Measurements from ENCODE around the gene EDDM3A.
"Not testable (repeated sequence)": the region's sequence is repeated elsewhere in the genome, so short reads cannot be mapped to it uniquely, and the experiment has no call there.

Gene EDDM3A, protein sequence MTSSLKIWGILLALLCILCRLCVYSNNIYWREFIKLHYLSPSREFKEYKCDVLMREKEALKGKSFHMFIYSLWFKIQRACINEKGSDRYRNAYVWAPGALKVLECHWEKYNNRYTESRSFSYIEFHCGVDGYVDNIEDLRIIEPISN

DNA sequence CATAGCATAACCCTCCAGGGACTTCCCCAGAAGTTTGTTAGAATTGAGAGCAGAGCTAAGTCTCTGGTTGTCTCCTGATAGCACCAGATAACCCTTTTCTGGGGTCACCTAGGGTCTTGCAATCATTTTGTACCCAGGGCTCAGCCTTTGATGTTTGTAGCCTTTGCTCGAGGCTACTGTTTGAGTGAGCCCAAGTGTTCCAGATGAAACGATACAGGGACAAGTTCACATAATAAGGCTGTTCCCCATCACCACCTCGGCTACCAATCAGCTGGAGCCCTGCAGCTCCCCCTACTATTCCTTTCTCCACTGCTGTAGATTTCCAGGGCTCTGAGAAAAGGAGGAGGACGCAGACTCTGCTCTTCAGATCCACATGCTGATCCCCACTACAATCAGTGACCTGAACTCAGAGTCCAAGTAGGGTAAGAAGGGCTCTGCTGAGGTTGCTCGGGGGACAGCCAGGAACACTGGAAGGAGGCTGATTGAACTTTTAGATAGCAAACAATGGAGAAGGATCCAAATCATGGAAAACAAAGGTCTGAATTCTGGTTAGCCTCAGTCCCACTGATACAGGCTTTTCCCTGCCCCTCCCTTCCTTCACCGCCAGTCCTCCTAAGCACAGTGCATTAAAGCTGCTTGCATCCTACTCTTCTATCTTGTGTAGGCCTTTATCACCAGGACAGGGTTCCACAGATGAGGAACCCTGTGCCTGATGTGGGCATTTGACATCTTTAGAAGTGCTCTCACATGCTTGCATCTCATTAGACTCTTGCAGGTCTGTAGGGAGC is at the start of gene EDDM3A:
Gene EDDM3A, plus strand, starts transcription at position 317 of the 788 bp plus-strand sequence. CDS start 1,694 bp downstream, outside the sequence.
- Mint-ChIP-seq H3K27ac (no peak within 1 kb of the TSS), H3K4me1 (no peaks in the 10 kb centered on the region), H3K4me3 (no peak within 1 kb of the TSS), H3K27me3 (peaks cover 6% of the 10 kb centered on the region), H3K36me3 (ENCODE audit: low read depth) (no peaks in the 10 kb centered on the region), H3K9me3 (no peaks in the 10 kb centered on the region)
- DNase-seq (no peak), ATAC-seq (no peak)

DNA sequence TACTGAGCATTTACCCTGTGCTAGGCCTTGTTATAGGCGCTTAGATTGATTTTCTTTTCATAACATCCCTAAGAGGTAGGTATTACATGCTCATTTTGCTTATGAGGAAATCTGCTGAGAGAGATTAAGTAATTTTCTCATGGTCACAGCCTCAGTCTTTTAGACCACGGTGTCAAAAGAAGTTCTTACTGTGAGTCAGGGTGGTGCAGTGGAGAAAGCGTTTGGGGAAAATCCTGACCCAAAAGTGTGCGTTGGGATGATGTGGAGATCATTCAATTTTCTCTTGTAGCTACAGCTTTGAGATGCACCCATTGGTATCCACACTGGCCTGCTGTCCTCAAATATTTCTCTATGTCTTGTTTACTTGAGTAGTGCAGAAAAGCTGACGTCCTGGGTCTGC is 48.9 kb upstream of the EDDM3A start:
- no peaks in the 10 kb centered on the region for H3K9me3 Mint-ChIP-seq
- no peak overlapping the region for H3K27ac Mint-ChIP-seq
- H3K4me3 Mint-ChIP-seq, result no peak overlapping the region
- peaks cover 5% of the 10 kb centered on the region for H3K27me3 Mint-ChIP-seq
- ATAC-seq, result no peak
- no peak for DNase-seq
- no peaks in the 10 kb centered on the region for H3K36me3 Mint-ChIP-seq (ENCODE audit: low read depth)
- no peaks in the 10 kb centered on the region for H3K4me1 Mint-ChIP-seq

DNA sequence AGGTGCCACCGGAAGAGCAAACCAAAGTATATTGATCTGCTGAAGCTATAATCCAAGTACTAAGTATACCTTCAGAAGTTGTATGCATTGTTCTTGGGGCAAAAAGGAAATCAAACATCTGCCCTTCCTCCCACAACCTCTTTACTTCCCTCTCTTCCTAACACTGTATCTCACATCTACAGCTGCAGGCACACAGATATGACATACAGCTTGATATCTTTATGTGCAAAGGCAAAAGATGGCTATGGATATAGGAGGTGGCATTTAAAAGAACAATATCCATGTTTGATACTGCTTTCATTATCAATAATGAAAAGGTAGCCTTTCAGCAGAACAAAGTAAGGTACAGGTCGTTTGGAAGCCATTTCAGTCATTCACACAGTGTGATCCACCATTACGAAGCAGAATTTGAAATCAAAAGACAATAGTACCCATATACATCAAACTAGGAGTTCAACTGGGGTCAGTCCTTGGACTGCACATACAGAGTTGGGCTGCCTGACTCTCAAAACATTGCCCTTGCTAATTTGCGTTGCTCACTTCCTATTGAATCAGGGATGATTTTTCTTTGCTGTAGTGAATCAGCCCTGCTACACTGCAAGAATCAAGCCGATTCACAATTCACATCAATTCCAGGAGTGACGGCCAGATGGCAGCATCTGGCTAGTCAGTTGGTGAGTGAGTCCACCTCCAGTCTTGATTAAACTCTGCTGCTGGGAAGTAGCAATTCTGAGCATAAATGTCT is 48.2 kb upstream of the EDDM3A start:
- no peak overlapping the region for H3K27ac Mint-ChIP-seq
- H3K36me3 Mint-ChIP-seq (ENCODE audit: low read depth), result no peaks in the 10 kb centered on the region
- ATAC-seq (peak; percentile 79), DNase-seq (peak; percentile 53)
- no peaks in the 10 kb centered on the region for H3K9me3 Mint-ChIP-seq
- H3K4me1 Mint-ChIP-seq, result no peaks in the 10 kb centered on the region
- H3K27me3 Mint-ChIP-seq, result peaks cover 5% of the 10 kb centered on the region
- H3K4me3 Mint-ChIP-seq, result no peak overlapping the region

DNA sequence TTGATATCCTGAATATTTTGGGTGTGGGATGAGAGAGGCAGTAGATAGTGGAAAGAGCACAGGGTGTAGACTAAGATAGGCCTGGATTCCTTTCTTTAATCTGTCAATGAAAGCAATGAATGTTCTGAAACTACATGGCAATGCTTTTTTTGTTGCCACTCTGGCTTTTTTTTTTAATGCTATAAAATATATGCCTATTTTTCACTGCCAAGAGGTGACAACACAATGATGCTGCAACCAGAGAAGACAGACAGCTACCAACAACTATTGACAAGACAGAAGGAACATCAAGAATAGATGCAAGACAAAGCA is 47.7 kb upstream of the EDDM3A start:
- ATAC-seq (no peak), DNase-seq (no peak)
- Mint-ChIP-seq H3K36me3 (ENCODE audit: low read depth) (no peaks in the 10 kb centered on the region), H3K4me3 (no peak overlapping the region), H3K27me3 (peaks cover 5% of the 10 kb centered on the region), H3K4me1 (no peaks in the 10 kb centered on the region), H3K9me3 (no peaks in the 10 kb centered on the region), H3K27ac (no peak overlapping the region)

DNA sequence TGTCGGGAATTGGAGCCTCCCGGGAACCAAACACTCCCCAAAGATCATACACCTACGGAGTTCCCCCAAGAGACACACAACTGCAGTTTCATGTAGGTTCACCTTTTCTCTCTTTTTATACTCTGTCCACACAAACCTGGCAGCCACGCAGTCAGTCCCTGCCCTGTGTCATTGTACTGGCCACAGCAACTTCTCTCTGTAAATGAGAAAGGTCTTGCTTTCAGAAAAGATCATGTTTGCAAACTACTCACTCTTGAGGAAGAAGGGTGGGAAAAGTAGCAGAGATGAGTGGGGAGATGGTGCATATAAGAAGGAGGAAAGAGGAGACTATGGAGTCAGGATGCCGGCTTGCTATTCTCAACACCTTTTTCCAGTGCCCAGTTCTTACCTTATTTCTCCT is 46.8 kb upstream of the EDDM3A start:
- ATAC-seq (no peak), DNase-seq (no peak)
- no peaks in the 10 kb centered on the region for H3K9me3 Mint-ChIP-seq
- no peak overlapping the region for H3K27ac Mint-ChIP-seq
- no peaks in the 10 kb centered on the region for H3K36me3 Mint-ChIP-seq (ENCODE audit: low read depth)
- H3K4me1 Mint-ChIP-seq, result no peaks in the 10 kb centered on the region
- H3K4me3 Mint-ChIP-seq, result no peak overlapping the region
- H3K27me3 Mint-ChIP-seq, result no peaks in the 10 kb centered on the region

DNA sequence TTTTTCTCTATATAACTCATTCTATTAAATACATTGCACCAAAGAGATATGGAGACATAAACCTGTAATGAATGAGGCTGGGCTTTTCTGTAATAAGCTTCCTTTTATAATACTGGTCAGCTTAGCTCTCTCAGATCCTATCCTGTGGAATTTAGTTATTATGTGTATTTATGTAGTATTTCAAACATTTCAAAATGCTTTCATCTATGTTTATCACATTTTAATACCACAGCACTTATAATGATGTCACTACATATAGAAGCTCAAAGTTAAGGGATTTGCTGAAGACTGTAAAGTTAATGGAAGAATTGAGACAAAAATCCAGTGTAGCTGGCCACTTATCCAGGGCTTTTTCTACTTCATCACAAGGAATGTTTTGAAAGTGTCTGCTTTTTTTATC is 45.8 kb upstream of the EDDM3A start:
- no peak for ATAC-seq
- no peak overlapping the region for H3K4me3 Mint-ChIP-seq
- H3K27ac Mint-ChIP-seq, result no peak overlapping the region
- no peaks in the 10 kb centered on the region for H3K36me3 Mint-ChIP-seq (ENCODE audit: low read depth)
- H3K27me3 Mint-ChIP-seq, result no peaks in the 10 kb centered on the region
- H3K4me1 Mint-ChIP-seq, result no peaks in the 10 kb centered on the region
- no peak for DNase-seq
- no peaks in the 10 kb centered on the region for H3K9me3 Mint-ChIP-seq

DNA sequence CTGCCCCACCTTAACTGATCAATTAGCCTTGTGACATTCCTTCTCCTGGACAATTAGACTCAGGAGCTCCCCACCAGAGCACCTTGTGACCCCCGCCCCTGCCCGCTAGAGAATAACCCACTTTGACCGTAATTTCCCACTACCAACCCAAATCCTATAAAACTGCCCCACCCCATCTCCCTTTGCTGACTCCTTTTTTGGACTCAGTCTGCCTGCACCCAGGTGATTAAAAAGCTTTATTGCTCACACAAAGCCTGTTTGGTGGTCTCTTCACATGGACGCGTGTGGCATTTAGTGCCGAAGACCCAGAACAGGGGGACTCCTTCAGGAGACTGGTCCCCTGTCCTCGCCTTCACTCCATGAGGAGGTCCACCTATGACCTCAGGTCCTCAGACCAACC is 44.7 kb upstream of the EDDM3A start:
- H3K9me3 Mint-ChIP-seq; H3K27ac Mint-ChIP-seq; DNase-seq; H3K36me3 Mint-ChIP-seq (ENCODE audit: low read depth); H3K27me3 Mint-ChIP-seq; H3K4me1 Mint-ChIP-seq; ATAC-seq; H3K4me3 Mint-ChIP-seq: not testable (repeated sequence)

DNA sequence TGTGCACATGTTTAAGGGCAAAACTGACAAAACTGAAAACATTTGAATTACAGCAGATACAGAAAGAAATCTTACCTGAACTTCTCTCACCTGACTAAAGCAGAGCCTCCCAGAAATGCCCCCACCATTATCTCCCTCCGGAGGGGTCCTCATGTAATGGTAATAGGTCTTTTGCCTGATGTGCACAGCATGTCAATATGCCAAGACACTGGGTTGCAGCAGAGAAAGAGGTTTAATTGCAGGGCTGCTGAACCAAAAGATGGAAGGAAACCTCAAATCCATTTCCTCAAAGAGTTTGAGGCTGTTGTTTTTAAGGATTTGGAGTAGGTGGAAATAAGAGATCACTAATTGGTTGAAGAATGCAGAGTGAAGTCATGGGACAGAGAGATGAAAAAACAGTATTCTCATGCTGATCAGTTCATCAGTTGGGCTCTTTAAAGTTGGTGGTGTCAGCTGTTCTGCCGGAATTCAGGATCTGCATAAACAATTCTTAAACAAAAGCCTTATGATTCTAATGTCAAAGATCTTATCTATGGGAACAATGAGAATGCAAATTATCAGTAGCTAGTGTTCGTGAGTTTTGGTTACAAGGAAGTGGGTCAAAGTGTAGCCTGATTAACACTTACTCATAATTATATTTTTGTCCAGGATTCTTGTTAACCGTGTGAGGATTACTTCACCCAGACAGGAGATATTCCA is 38.9 kb upstream of the EDDM3A start:
- no peak overlapping the region for H3K27ac Mint-ChIP-seq
- H3K4me3 Mint-ChIP-seq, result no peak overlapping the region
- H3K4me1 Mint-ChIP-seq, result no peaks in the 10 kb centered on the region
- DNase-seq, result no peak
- H3K9me3 Mint-ChIP-seq, result no peaks in the 10 kb centered on the region
- H3K27me3 Mint-ChIP-seq, result no peaks in the 10 kb centered on the region
- no peaks in the 10 kb centered on the region for H3K36me3 Mint-ChIP-seq (ENCODE audit: low read depth)
- no peak for ATAC-seq

DNA sequence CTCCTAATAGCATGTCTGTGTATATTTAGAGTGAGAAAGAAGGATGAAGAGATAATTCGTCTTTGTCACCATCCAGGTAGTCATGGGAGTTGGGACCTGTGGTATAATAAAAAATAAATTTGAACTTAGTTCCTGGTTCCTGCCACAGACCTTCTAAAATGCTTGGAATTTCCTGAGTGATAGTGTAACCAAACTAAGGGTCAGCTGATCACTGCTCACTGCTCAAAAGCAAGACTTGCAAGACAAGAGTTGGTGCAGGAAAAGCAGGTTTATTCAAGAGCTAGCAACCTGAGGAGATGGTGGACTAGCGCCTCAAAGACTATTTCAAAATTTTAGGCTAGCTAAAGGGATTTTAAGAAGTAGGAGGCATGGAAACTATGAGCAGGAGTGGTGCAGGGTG is 38.1 kb upstream of the EDDM3A start:
- no peaks in the 10 kb centered on the region for H3K4me1 Mint-ChIP-seq
- DNase-seq, result no peak
- H3K9me3 Mint-ChIP-seq, result no peaks in the 10 kb centered on the region
- no peaks in the 10 kb centered on the region for H3K36me3 Mint-ChIP-seq (ENCODE audit: low read depth)
- no peak overlapping the region for H3K4me3 Mint-ChIP-seq
- H3K27me3 Mint-ChIP-seq, result no peaks in the 10 kb centered on the region
- ATAC-seq, result no peak
- no peak overlapping the region for H3K27ac Mint-ChIP-seq

DNA sequence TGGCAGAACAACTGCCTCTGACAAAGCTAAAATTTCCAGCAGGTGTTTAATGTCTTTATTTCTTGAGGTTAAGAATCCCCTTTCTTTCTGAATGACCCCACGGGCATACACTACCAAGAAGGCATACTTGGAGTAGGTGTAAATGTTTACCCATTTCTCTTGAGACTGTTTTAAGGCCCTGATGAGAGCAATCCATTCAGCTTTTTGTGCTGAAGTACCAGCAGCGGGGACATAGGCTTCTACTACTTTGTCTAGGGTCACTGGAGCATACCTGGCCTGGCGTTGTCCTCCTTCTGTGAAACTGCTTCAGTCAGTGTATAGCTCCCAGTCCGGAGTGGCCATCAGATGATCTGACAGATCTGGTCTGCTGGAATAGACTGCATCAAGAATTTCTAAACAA is 34.4 kb upstream of the EDDM3A start:
- Mint-ChIP-seq H3K4me1 (peaks cover 7% of the 10 kb centered on the region), H3K27ac (no peak overlapping the region), H3K36me3 (ENCODE audit: low read depth) (no peaks in the 10 kb centered on the region), H3K9me3 (no peaks in the 10 kb centered on the region), H3K27me3 (peaks cover 2% of the 10 kb centered on the region), H3K4me3 (no peak overlapping the region)
- no peak for DNase-seq
- no peak for ATAC-seq

DNA sequence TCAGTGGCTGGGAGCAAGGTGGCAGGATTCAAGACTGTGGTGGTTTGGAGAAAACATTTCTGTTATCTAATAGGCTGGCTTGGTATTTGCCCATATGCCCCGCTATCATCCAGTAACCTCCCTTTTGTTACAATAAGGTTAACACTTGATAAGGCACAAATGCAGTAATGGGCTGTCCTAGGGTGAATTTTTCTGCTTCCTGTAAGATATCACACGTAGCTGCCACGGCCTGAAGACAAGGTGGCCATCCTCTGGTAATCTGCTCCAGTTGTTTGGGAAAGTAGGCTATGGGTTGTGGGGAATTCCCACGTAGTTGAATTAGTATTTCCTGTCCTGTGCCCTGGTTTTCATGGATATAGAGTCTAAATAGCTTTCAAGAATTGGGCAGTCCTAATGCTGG is 34.0 kb upstream of the EDDM3A start:
- H3K9me3 Mint-ChIP-seq, result no peaks in the 10 kb centered on the region
- H3K27me3 Mint-ChIP-seq, result peaks cover 2% of the 10 kb centered on the region
- ATAC-seq (no peak), DNase-seq (no peak)
- no peak overlapping the region for H3K27ac Mint-ChIP-seq
- H3K36me3 Mint-ChIP-seq (ENCODE audit: low read depth), result no peaks in the 10 kb centered on the region
- H3K4me1 Mint-ChIP-seq, result peaks cover 7% of the 10 kb centered on the region
- H3K4me3 Mint-ChIP-seq, result no peak overlapping the region

DNA sequence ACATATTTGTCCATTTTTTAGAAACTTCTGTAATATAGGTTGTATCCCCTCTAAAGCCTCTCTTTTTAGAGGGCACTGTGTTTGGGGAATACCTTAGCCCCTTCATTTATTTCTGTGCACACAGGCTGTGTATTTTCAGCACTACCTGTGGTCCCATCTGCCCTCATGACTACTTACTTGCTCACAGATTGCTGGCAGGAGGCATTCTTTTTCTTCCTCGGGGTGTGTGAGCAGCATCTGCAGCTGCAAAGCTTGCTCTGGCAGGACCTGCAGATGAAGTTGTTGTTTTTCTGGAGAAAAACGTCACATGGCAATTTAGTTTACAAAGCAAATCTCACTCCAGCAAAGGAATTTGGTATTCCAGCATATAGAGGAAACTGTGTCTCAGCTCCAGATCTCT is 32.8 kb upstream of the EDDM3A start:
- Mint-ChIP-seq H3K36me3 (ENCODE audit: low read depth) (no peaks in the 10 kb centered on the region), H3K27me3 (peaks cover 2% of the 10 kb centered on the region), H3K9me3 (no peaks in the 10 kb centered on the region), H3K27ac (no peak overlapping the region), H3K4me3 (no peak overlapping the region), H3K4me1 (peaks cover 7% of the 10 kb centered on the region)
- DNase-seq, result no peak
- ATAC-seq, result no peak

DNA sequence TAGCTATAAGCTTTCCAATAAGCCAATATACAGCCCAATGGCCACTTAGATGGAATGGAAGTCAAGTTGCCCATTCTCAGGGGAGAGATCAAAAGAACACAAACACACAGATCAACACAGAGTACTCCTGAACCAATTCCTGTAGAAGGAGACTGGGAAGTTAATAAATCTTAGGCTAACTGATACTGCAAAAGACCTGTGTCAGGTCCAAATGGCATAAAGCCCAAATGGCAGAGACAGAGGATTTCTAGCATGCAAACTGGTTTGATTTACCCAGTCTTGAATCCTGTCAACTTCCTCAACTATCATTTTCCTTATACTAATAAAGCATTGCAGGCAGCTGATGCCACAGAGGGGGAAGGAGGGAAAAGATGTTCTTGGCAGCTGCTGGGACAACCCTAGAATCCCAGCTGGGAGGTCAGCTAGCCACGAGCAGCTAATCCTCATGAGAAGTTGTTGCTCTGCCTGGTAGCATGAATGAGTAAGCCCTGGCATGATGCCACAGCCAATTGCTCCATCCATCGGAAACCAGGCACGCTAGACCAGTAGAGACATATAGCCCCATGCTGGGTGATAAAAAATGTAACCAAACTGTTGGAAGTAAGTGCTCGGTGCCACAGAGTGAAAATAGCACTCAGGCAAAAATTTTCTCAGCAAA is 31.0 kb upstream of the EDDM3A start:
- no peak for DNase-seq
- H3K9me3 Mint-ChIP-seq, result no peaks in the 10 kb centered on the region
- peaks cover 7% of the 10 kb centered on the region for H3K4me1 Mint-ChIP-seq
- no peak overlapping the region for H3K27ac Mint-ChIP-seq
- H3K4me3 Mint-ChIP-seq, result no peak overlapping the region
- H3K36me3 Mint-ChIP-seq (ENCODE audit: low read depth), result no peaks in the 10 kb centered on the region
- ATAC-seq, result no peak
- peaks cover 2% of the 10 kb centered on the region for H3K27me3 Mint-ChIP-seq

DNA sequence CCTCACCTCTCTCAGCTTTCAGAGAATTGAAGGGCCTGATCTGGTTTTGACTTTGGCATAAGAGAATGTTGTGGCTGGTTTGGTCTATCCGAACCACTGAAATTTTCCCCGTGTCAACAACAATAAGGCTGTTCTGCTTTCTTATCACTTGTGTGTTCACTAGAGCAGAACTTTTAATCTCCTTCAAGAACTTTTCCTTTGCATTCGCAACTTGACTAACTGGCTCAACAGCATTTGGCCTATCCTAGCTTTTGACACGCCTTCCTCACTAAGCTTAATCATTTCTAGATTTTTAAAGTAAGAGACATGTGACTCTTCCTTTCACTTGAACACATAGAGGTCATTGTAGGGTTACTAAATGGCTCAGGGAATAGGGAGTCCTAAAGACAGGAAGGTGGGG is 25.9 kb upstream of the EDDM3A start:
- H3K4me3 Mint-ChIP-seq, result no peak overlapping the region
- ATAC-seq (no peak), DNase-seq (no peak)
- no peak overlapping the region for H3K27ac Mint-ChIP-seq
- peaks cover 30% of the 10 kb centered on the region for H3K27me3 Mint-ChIP-seq
- H3K4me1 Mint-ChIP-seq, result peaks cover 7% of the 10 kb centered on the region
- no peaks in the 10 kb centered on the region for H3K36me3 Mint-ChIP-seq (ENCODE audit: low read depth)
- no peaks in the 10 kb centered on the region for H3K9me3 Mint-ChIP-seq
